A204.1 (cell line): ENCODE results near the gene SLC9A9.
"Not testable (repeated sequence)": the region's sequence is repeated elsewhere in the genome, so short reads cannot be mapped to it uniquely, and the experiment has no call there.

Source experiments
- FAIRE-seq: peaks from 2 replicates; lab custom pipeline; 2012; peaks lifted over from hg19 to GRCh38; lab: Jason Lieb, UNC

Gene SLC9A9

DNA sequence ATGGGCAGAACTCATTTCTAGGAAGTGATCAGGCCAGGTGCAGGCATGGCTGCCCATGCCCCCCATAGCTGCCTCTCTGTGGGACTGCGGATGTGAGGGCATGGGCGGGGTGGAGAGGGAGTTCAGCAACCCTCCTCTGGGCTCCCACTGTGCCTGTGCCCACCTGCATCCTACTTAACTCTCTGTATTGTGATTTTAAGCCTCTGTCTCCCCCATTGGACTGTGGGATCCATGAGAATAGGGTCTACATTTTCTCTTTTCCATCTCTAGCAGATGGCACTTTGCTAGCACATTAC is 534.4 kb downstream of the SLC9A9 start:
- no peak for FAIRE-seq

GRCh38 chr3:143313025-143313892 is 535.0 kb downstream of the SLC9A9 start:
- no peak for FAIRE-seq

DNA sequence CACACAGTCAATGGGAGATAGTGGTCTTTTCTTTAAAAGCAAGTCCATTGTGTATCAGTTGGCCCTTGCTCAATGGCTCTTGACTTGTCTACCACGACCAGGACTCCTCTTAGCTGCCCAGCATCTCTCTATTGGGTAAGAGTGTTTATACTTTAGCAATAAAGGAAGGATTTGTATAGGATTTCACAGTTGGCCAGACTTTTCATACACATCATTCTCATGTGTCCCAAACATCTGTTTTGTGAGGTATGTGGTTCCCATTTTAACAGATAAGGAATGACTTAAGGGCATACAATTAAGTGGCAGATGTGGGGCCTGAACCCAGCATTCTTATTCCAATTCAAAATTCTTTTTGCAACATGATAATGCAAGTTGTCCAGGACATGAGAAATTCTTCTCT is 537.2 kb downstream of the SLC9A9 start:
- FAIRE-seq: no peak

DNA sequence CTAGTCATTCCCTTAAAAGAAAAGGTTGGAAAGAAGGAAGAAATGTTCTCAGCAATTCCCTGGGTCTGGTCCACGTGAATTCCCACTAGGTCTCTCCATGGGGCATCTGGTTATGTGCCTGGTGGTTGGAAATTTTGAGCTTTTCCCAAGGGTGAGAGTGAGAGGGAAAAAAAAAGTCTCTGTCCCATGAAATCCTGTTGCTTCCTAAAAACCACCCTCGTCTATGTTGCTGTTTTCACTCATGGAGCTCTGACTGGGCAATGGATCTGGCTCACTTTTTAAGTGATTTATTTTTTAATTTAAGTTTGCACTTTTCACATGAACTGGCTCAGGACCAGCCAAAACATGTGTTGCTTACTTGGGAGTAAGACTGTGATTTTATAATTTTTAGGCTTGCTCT is 538.6 kb downstream of the SLC9A9 start:
- FAIRE-seq: no peak

- no peak for FAIRE-seq
Observed at GRCh38 chr3:143307613-143308183, 540.6 kb downstream of the SLC9A9 start.

- FAIRE-seq: no peak
Observed at GRCh38 chr3:143306407-143306806, 541.9 kb downstream of the SLC9A9 start.

- FAIRE-seq: no peak
Observed at GRCh38 chr3:143302638-143303171, 545.6 kb downstream of the SLC9A9 start.

- no peak for FAIRE-seq
Observed at GRCh38 chr3:143301031-143301901, 547.0 kb downstream of the SLC9A9 start.

DNA sequence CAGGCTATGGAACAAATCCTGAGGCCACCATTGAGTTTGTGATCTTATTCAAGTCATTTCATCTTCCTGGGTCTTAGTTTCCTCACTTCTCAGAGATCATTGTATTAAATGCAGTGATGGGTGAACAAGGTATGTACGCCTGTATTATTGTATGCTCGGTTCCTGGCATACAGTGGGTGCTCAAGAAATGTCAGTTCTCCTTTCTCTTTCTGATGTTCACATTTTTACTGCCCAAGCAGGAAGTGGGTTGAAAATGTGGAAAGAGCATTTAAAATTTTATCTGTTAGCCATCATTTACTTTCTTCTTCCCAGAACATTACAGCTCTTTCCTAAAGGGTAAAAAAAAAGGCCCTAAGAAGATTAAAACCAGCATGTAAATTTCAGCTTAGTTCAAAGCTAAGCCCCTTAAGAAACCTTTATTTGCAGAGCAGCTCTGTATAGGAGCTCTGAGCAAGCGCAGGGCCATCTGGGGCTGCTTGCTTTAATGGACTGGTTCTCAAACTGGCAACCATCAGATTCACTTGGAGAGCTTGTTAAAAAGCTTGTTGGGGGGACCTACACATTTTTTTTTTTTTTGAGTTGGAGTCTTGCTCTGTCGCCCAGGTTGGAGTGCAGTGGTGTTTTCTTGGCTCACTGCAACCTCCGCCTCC is 549.3 kb downstream of the SLC9A9 start:
- FAIRE-seq: no peak

GRCh38 chr3:143298380-143298779 is 549.9 kb downstream of the SLC9A9 start:
- FAIRE-seq: no peak

DNA sequence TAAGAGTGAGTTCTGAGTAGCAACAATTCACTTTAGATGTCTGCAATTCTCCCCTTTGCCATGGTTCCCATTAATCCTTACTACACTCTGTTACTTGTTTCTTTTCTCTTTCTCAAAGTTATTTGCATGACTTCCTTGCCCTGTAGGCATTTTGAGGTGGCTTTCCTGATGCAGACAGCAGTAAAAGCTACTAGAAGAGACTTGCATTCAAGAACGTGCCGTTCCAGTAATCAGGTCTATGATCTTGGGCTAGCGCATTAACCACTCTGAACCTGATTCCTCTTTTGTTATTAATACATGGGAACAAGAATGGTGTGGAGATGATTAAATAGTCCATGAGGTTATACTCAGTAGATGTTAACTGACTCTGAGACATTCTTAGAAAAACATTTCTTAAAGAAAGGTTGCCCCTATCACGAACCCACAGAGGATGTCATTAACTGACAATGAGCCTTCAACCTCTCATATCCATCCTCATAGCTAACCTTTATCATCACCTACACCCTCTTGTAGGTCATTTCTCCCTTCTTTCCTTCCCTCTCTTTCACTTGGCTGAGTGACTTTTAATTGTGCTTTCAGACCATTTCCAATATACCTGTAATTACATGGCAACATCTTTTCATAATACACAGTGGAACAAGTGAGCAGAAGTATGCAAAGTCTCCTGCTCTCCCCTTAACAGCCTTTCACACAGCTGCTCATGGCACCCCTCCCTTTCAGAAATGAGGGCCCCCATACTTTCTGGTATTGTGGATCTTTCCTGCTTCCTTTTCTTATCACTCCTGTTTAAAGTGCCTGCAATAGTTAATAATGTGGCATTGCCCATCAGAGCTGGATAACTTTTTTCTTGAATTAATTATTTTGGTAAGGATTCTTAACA is 552.8 kb downstream of the SLC9A9 start:
- FAIRE-seq: no peak

DNA sequence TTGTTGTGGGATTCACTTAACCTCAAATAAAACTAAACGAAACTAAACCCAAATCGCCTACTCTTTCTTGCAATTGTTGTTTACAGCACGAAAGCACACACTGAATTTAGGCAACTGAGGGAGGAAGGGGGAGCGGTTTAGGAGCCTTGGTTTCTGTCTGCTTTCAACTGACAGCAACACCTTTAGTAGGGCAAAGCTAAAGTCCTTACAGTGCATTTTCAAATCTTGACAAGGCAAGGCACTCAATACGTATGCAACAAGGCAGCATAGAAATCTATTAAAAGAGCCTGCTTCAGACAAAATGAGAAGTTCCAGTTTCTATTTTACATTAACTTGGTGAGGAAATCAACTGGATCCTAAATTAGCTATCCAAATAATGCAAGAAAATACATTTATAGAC is 554.1 kb downstream of the SLC9A9 start:
- no peak for FAIRE-seq

DNA sequence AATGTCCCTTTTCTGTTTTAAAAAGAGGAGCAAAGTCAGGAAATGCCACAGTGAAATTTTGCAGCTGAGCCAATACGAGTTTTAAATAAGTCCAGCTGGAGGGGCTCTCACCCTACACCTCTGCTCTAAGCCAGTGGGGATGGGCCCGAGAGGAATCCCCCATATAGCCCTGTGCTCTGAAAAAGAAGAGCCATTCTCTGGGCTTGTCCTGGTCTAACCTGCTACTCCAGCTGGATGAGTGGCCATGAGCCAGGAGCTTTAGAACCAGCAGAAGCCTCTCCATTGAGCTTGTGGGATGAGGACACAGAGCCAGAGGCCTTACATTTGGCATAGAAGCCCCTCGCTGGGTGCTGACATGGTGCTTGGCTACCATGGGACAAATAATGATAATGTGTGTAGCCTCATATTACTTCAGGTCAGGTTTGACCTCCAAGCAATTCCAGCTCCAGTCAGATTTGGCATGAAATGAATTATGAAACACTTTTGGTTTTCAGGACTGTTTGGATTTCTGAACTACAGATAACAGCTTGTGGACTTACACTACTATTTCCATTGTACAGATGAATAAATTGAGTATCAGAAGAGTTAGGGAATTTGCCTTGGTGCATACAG is 556.3 kb downstream of the SLC9A9 start:
- FAIRE-seq: no peak

DNA sequence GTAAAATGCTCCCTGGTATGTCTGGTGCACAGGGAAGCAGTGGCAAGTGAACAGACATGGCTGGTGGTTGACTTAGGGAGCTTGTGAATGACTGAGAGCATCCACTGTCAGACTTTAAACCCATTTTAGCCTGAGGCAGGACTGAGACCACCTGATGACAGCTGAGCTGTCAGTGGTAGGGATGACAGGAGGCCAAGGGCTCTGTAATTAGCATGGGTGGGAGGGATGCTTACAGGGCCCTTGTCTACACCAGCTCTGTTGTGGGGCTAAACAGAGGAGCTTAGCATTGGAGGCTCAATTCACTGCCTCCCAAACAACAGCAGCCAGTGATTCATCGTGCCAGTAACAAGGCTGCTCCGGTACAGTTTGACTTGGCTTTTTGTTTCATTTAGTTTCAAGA is 559.3 kb downstream of the SLC9A9 start:
- no peak for FAIRE-seq

DNA sequence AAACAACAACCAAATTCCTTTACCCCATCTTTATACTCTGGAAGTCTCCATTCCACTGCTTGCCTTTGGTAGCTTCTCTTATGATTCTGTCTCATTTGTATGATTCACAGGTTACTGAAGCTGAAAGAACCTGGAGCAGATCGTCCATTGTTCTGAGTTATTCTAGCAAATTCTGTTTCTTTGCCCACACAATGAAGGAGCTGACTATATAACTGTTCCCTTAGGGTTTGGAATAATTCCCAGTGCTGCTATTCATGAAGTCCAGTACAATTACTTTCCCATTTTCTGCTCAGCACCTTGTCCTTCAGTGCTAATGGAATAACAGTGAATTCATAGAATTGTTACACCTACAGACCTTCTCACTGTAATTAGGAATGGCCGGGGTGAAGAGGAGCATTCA is 560.9 kb downstream of the SLC9A9 start:
- FAIRE-seq: no peak

DNA sequence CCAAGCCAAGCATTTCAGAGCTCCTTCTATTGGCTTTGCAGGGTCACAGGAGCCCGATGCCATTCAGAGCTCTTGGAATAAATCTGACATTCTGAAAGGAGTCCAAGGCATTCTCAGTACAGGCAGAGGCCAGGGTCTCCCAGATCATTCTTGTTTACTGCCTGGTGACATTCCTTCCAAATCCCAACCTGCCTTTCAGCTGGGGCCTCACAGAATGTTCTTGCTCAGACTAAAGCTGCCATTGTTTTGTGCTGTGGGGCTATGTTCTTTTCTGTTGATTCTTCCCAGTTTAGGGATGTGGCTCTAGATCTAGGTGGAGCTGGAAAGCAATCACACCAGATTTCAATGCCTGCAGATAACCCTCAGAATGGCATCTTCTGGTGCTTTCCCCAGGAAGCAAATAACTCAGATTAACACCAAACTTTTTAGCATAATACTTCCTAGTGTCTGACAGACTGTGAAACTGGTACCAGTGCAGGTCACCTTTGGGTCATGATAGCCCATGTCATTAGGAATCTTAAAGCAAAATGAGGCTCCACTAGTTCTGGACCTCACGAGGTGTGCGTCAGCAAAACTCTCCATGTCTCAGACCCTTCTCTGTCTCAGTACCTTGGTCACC is 561.8 kb downstream of the SLC9A9 start:
- FAIRE-seq: no peak

- FAIRE-seq: no peak
Observed at GRCh38 chr3:143283432-143284128, 564.7 kb downstream of the SLC9A9 start.

DNA sequence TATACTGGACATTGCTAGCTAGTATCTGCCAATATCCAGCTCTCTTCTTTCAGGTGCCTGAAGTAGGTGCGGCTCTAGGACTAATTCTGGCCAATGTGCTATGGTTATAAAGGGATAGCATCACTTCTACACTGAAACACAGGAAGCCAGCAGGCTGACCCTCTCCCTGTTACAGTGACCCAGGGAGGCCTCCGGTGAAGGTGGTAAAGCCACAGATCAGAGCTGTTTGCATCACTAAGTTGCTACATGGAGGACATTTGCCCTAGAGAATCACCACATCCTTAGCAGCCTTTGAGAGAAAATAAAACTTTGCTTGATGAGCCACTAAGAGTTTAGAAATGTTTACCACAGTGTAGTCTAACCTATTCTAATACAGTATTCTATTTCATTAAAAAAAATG is 567.3 kb downstream of the SLC9A9 start:
- FAIRE-seq: no peak

DNA sequence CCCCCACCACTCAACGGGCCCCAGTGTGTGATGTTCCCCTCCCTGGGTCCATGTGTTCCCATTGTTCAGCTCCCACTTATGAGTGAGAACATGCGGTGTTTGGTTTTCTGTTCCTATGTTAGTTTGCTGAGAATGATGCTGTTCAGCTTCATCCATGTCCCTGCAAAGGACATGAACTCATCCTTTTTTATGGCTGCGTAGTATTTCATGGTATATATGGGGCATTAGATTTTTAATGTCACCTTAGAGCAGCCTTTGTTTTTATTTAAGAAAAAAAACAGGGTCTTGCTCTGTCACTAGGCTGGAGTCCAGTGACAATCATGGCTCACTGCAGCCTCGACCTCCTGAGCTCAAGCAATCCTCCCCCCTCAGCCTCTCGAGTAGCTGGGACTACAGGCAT is 568.7 kb downstream of the SLC9A9 start:
- not testable (repeated sequence) for FAIRE-seq

GRCh38 chr3:143278721-143279120 is 569.5 kb downstream of the SLC9A9 start:
- FAIRE-seq: no peak
